Mammary epithelial cell (primary cell): ENCODE data around the gene PCSK6.

ENCODE experiments used
- EZH2 ChIP-seq: IDR thresholded peaks from 2 replicates; pipeline ENCODE4 v1.6.1; 2012; ENCODE audit warnings: low read length, inconsistent platforms, borderline replicate concordance
- TF ChIP-seq, protein P1 (sequence below), 2 donors: IDR thresholded peaks in 1 of 2; conservative IDR thresholded peaks in 1 of 2; 2 replicates each; pipeline ENCODE4 v1.5.1; 2011 to 2012; ENCODE audit warnings: inconsistent platforms in 2 of 2, low read length in 2 of 2, mild to moderate bottlenecking in 2 of 2, control low read depth in 1 of 2, low read depth in 1 of 2; ENCODE audit not compliant: insufficient read depth in 1 of 2; ENCODE audit errors: extremely low read depth in 1 of 2

DNA sequence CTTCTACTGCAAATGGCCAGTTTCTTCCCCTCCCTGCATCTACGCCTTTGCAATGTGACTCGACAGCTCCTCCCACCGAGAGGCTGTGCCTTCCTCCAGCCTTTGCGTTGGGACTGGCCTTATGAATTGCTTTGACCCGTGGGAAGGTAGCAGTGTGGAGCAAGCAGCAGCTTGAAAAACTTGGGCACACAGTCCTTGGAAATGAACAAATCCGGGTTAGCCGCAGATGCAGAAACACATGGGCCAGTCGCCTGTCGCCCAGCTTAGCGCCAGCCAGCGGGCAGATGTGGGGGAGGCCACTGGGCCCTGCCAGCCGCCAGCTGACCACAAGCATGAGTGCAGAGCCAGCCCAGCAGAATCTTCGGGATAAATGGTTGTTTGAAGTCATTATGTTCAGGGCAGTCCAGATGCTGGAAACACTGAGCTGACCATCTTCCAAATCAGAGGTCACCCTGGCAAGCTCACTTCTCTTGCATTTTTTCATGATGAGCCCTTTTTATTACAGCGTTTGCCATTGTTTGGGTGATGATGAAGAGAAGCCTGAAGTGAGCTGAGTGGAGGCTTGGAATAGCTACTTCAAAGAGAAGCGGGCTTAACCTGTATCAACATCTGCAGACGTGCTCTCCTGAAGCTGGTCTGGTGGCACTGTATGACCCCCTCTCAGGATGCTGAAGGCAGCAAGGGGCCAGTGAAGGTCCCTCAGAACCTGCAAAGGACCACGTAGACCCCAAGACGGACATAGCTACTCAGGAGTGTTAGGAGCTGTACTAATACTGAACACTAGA lies 222.0 kb downstream of the PCSK6 start:
- TF ChIP-seq, protein P1, sequence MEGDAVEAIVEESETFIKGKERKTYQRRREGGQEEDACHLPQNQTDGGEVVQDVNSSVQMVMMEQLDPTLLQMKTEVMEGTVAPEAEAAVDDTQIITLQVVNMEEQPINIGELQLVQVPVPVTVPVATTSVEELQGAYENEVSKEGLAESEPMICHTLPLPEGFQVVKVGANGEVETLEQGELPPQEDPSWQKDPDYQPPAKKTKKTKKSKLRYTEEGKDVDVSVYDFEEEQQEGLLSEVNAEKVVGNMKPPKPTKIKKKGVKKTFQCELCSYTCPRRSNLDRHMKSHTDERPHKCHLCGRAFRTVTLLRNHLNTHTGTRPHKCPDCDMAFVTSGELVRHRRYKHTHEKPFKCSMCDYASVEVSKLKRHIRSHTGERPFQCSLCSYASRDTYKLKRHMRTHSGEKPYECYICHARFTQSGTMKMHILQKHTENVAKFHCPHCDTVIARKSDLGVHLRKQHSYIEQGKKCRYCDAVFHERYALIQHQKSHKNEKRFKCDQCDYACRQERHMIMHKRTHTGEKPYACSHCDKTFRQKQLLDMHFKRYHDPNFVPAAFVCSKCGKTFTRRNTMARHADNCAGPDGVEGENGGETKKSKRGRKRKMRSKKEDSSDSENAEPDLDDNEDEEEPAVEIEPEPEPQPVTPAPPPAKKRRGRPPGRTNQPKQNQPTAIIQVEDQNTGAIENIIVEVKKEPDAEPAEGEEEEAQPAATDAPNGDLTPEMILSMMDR (conservative IDR thresholded peaks at IDR 0.05 in 1 of 2, IDR thresholded peaks at IDR 0.05 in 1 of 2; ENCODE audit: extremely low read depth in 1 of 2, insufficient read depth in 1 of 2, low read depth in 1 of 2, low read length in 2 of 2): peak in 1 of 2 donors; percentile 9
- no peak for TF ChIP-seq EZH2
